Neuronal stem cell (in vitro differentiated cells): ENCODE data around the gene STOML1.
A peak's percentile ranks its signal among the peaks of the same experiment; 100 is the strongest.

Experiments
- DNase-seq: peaks from one replicate; pipeline ENCODE4 v3.0.0-alpha.2; 2013; ENCODE audit warnings: low spot score
- H2AFZ ChIP-seq: one replicate; pipeline ENCODE4 v1.6.1; 2013; ENCODE audit warnings: mild to moderate bottlenecking, low read length, inconsistent platforms
- H2AK5ac ChIP-seq: 2 replicates; pipeline ENCODE4 v1.6.1; 2013; ENCODE audit warnings: low read depth, mild to moderate bottlenecking, inconsistent platforms, low read length, moderate library complexity, mixed read lengths
- H2BK120ac ChIP-seq: 2 replicates; pipeline ENCODE4 v1.6.1; 2013; ENCODE audit warnings: low read depth, mild to moderate bottlenecking, inconsistent platforms, low read length, moderate library complexity, mixed read lengths
- H2BK12ac ChIP-seq: one replicate; pipeline ENCODE4 v1.6.1; 2013; ENCODE audit warnings: low read length, inconsistent platforms
- H2BK15ac ChIP-seq: 2 replicates; pipeline ENCODE4 v1.6.1; 2013; ENCODE audit warnings: mild to moderate bottlenecking, low read length, inconsistent platforms, mixed read lengths
- H2BK5ac ChIP-seq: one replicate; pipeline ENCODE4 v1.6.1; 2013; ENCODE audit warnings: inconsistent platforms, mild to moderate bottlenecking, low read length, moderate library complexity
- H3K14ac ChIP-seq: one replicate; pipeline ENCODE4 v1.6.1; 2013; ENCODE audit warnings: low read length, inconsistent platforms
- H3K18ac ChIP-seq: 2 replicates; pipeline ENCODE4 v1.6.1; 2013; ENCODE audit warnings: low read length, inconsistent platforms
- H3K23ac ChIP-seq: 2 replicates; pipeline ENCODE4 v1.6.1; 2013; ENCODE audit warnings: low read depth, mild to moderate bottlenecking, mixed read lengths, low read length, inconsistent platforms; ENCODE audit not compliant: poor library complexity
- H3K27ac ChIP-seq: replicated peaks from 3 replicates; pipeline ENCODE4 v1.5.1; 2013; ENCODE audit warnings: low read length, inconsistent platforms
- H3K27me3 ChIP-seq, 3 experiments: 2 replicates each; pipeline ENCODE4 v1.6.1; 2013; ENCODE audit warnings: low read length in 3 of 3, mild to moderate bottlenecking in 2 of 3, inconsistent platforms in 1 of 3, low read depth in 1 of 3, mixed read lengths in 1 of 3, moderate library complexity in 1 of 3; ENCODE audit not compliant: control insufficient read depth in 3 of 3, insufficient read depth in 3 of 3
- H3K36me3 ChIP-seq, 2 donors: replicated peaks in 1 of 2; 2 replicates each; pipeline ENCODE4 v1.6.1; 2013; ENCODE audit warnings: low read length in 2 of 2; ENCODE audit not compliant: control insufficient read depth in 2 of 2, insufficient read depth in 2 of 2
- H3K4ac ChIP-seq: 2 replicates; pipeline ENCODE4 v1.6.1; 2013; ENCODE audit warnings: inconsistent platforms, mild to moderate bottlenecking, low read length, moderate library complexity
- H3K4me1 ChIP-seq, 2 donors: 1 replicate in 1 of 2; 2 replicates in 1 of 2; pipeline ENCODE4 v1.6.1; 2013; ENCODE audit warnings: low read length in 2 of 2, low read depth in 1 of 2; ENCODE audit not compliant: control insufficient read depth in 2 of 2, insufficient read depth in 1 of 2
- H3K4me2 ChIP-seq: one replicate; pipeline ENCODE4 v1.6.1; 2013; ENCODE audit warnings: mild to moderate bottlenecking, low read length, inconsistent platforms; ENCODE audit not compliant: insufficient read depth, poor library complexity, severe bottlenecking
- H3K4me3 ChIP-seq, 2 donors: 2 replicates each; pipeline ENCODE4 v1.5.1; 2013; ENCODE audit warnings: low read length in 2 of 2, mild to moderate bottlenecking in 2 of 2, inconsistent platforms in 1 of 2, moderate library complexity in 1 of 2
- H3K79me1 ChIP-seq: one replicate; pipeline ENCODE4 v1.6.1; 2013; ENCODE audit warnings: low read depth, mild to moderate bottlenecking, inconsistent platforms, low read length, moderate library complexity
- H3K9ac ChIP-seq: one replicate; pipeline ENCODE4 v1.6.1; 2013; ENCODE audit warnings: mild to moderate bottlenecking, low read depth, low read length, inconsistent platforms; ENCODE audit not compliant: poor library complexity
- H3K9me3 ChIP-seq, 2 donors: replicated peaks in 1 of 2; 2 replicates each; pipeline versions ENCODE3 to v1.6.1; 2013; ENCODE audit warnings: low read length in 2 of 2, mild to moderate bottlenecking in 2 of 2, inconsistent platforms in 1 of 2, low read depth in 1 of 2, mixed read lengths in 1 of 2, moderate library complexity in 1 of 2; ENCODE audit not compliant: control insufficient read depth in 2 of 2, insufficient read depth in 1 of 2
- H4K8ac ChIP-seq: one replicate; pipeline ENCODE4 v1.6.1; 2013; ENCODE audit warnings: low read depth, mild to moderate bottlenecking, inconsistent platforms, low read length, moderate library complexity
- H4K91ac ChIP-seq: one replicate; pipeline ENCODE4 v1.6.1; 2013; ENCODE audit warnings: low read length, low read depth, mild to moderate bottlenecking, inconsistent platforms; ENCODE audit not compliant: poor library complexity
- WGBS, 2 donors: extraction: QIAGEN DNeasy Blood & Tissue Kit; methylation state at CpG; one replicate each; pipeline ENCODE4 v1.1.7; 2013; ENCODE audit warnings: missing lambda C conversion rate in 2 of 2, mixed read lengths in 1 of 2; ENCODE audit not compliant: insufficient read length in 2 of 2, insufficient replicate concordance in 1 of 2; ENCODE audit errors: extremely low coverage in 2 of 2; 5-methylcytosine and 5-hydroxymethylcytosine counted together

The STOML1 gene

DNA sequence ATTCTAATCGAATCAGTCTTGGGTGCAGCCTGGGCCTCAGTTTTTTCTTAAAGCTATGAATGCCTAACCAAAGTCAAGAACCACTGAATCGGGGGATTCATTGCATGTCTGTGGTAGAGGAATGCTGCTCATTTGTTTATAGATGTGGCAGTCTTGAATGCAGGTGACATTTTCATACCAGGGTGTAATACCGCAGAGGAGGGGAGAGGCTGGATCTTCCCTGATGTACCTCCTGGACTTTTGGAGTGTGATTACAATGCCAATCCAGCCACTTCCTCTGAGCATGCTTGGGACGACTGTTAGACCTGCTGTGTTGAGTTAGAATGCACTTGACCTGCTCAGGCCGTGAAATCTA, 47.5 kb upstream of the STOML1 start:
- Histone ChIP-seq H3K4ac (no peak overlapping the region), H3K36me3 (peaks cover 5 to 23% of the 10 kb centered on the region in 2 donors), H3K9ac (no peak overlapping the region), H2BK5ac (no peak overlapping the region), H2AK5ac (no peak overlapping the region), H2BK120ac (no peak overlapping the region), H3K27me3 (no peaks in the 10 kb centered on the region), H2BK12ac (no peak overlapping the region), H3K4me2 (no peak overlapping the region), H4K8ac (no peak overlapping the region), H3K27ac (no peak overlapping the region), H2BK15ac (no peak overlapping the region), H3K18ac (no peak overlapping the region), H3K14ac (no peak overlapping the region), H3K9me3 (no peaks in the 10 kb centered on the region), H3K4me1 (peaks cover 0 to 2% of the 10 kb centered on the region in 2 donors), H3K23ac (no peak overlapping the region), H3K4me3 (no peak overlapping the region), H3K79me1 (peaks cover 3% of the 10 kb centered on the region), H2AFZ (no peak overlapping the region), H4K91ac (no peak overlapping the region)
- WGBS, 2 donors = no CpG with 5 or more reads among the region's 5 CpGs
- no peak for DNase-seq

DNA sequence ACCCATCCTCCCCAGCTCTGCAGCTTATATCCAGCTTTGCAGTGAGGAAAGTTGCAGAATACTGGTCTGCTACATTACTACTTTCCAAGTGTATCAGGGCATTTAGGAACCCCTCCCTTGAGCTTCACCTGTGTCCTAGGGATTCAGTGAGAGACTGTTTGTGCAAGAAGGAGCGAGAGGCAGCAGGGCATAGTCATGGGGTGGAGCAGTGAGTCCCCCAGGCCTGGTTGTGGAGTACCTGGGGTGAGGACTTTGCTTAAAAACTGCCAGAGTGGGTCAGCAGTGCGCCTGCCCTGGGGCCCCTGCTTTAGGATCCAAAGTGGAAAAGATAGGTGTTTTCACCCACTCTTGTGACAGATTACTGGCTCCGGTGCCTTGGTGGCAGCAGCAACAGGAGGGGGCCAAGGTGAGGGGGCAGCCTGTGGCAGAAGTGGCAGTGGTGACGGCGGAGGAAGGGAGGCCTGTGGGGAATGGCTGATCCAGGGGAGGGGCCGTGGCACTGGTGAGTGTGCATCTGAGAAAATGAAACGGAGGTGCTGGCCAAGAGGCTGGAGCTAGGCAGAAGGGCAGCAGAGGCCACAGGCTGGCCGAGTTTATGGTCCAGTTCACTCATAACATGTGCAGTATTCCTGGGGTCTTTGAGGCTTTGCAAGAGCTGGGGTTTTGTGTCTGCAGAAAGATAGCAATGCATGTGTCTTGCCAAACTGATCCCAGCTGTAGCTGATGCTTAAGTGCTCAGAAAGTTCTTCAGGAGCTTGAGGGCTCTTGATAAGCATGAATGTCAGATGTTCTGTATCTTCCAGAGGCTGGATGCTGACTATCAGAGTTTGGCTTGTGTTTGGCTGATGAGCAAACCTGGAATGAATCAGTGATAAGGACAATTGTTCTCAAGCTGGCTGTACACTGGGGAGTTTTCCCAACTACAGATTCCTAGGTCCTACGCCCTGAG, 46.9 kb upstream of the STOML1 start:
- Histone ChIP-seq H2BK15ac (no peak overlapping the region), H3K79me1 (peaks cover 3% of the 10 kb centered on the region)
- no CpG with 5 or more reads among the region's 9 CpGs for WGBS, 2 donors

DNA sequence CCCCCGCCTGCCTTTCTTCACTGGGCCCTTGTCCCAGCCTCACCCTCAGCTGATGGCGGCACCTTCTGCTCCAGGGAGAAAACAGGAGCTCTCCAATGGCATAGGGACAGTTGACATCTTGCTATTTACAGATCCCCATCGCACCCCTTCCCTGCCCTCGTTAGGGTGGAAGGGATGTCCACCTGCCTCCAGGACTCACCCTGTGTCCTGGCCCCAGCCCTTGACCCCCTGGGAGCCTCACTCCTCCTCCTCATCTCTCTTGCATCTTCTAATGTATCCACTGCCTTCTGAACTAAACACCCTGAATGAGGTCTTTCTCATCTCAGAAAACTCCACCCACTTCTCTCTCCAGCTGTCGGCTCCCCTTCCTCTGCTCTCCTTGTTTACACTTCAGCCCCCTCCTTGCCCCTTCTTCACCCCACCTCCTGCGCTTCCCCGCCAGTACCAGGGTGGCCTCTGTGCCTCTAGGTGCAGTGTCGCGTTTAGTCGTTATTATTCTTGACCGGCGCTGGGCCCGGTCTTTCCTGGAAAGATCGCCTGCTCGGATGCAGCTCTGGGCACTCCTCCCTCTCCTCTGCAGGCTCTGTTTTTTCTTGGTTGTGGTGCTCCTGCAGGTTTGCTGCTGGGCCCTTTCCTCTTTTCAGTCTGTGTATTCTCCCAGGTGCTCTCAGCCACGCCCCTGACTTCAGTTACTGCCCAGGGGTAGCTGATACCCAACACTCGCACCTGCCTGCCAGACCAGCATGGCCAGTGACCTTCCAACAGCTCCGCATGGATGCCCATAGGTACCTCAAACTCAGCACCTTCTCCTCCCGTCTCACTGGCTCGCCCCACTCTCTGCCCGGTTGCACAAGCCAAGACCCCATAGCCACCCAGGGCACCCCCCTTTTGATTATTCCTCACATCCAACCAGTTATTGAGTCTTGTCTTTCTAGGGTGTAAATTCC, 45.3 kb upstream of the STOML1 start:
- Histone ChIP-seq H3K9ac (peak overlapping the region; percentile 18), H3K9me3 (no peaks in the 10 kb centered on the region), H2AFZ (no peak overlapping the region), H3K23ac (no peak overlapping the region), H2BK12ac (no peak overlapping the region), H3K4me1 (peaks cover 0 to 2% of the 10 kb centered on the region in 2 donors), H3K27ac (no peak overlapping the region), H3K4me3 (no peak overlapping the region), H2AK5ac (no peak overlapping the region), H4K8ac (no peak overlapping the region), H4K91ac (no peak overlapping the region), H2BK120ac (no peak overlapping the region), H3K4me2 (no peak overlapping the region), H2BK15ac (no peak overlapping the region), H2BK5ac (no peak overlapping the region), H3K14ac (no peak overlapping the region), H3K4ac (no peak overlapping the region), H3K18ac (no peak overlapping the region), H3K79me1 (peaks cover 3% of the 10 kb centered on the region), H3K27me3 (no peaks in the 10 kb centered on the region), H3K36me3 (peaks cover 10 to 45% of the 10 kb centered on the region in 2 donors)
- DNase-seq = no peak
- WGBS, 2 donors = no CpG with 5 or more reads among the region's 21 CpGs

More for the DNA sequence above, 46.9 kb upstream of the STOML1 start:
- Histone ChIP-seq H3K4me1 (peaks cover 0 to 2% of the 10 kb centered on the region in 2 donors), H2AK5ac (no peak overlapping the region), H2AFZ (no peak overlapping the region), H2BK12ac (no peak overlapping the region), H3K18ac (no peak overlapping the region), H2BK5ac (no peak overlapping the region), H3K4ac (no peak overlapping the region), H4K91ac (no peak overlapping the region), H3K4me2 (no peak overlapping the region), H3K23ac (no peak overlapping the region), H3K4me3 (no peak overlapping the region), H3K36me3 (peaks cover 5 to 30% of the 10 kb centered on the region in 2 donors), H2BK120ac (no peak overlapping the region), H4K8ac (no peak overlapping the region), H3K9ac (no peak overlapping the region), H3K14ac (peak overlapping the region; percentile 14), H3K27me3 (no peaks in the 10 kb centered on the region), H3K9me3 (no peaks in the 10 kb centered on the region), H3K27ac (no peak overlapping the region)
- DNase-seq = no peak
